Endothelial cell of hepatic sinusoid (primary cell): ENCODE data around the gene TRIM41.
"Not testable (repeated sequence)": the region's sequence is repeated elsewhere in the genome, so short reads cannot be mapped to it uniquely, and the experiment has no call there.

Experiments used
- in situ Hi-C: cut with HindIII; loops from 2 replicates; pipeline ENCODE4 v1.10.0; 2017; ENCODE audit warnings: low sequenced_read_pairs

TRIM41 gene

DNA sequence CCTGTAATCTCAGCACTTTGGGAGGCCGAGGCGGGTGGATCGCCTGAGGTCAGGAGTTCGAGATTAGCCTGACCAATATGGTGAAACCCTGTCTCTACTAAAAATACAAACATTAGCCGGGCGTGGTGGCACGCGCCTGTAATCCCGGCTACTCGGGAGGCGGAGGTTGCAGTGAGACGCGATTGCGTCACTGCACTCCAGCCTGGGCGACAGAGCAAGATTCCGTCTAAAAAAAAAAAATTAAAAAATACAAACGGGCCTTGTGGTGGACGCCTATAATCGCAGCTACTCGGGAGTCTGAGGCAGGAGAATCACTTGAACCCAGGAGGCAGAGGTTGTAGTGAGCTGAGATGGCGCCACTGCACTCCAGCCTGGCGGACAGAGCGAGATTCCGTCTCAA, 14.1 kb upstream of the TRIM41 start:
- in situ Hi-C loops = not testable (repeated sequence)

DNA sequence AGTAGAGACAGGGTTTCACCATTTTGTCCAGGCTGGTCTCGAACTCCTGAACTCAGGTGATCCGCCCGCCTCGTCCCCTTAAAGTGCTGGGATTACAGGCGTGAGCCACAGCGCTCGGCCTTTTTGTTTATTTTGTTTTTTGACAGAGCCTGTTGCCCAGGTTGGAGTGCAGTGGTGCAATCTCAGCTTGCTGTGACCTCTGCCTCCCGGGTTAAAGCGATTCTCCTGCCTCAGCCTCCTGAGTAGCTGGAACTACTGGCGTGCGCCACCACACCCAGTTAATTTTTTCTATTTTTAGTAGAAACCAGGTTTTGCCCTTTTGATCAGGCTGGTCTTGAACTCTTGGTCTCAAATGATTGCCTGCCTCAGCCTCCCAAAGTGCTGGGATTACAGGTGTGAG, 12.9 kb upstream of the TRIM41 start:
- in situ Hi-C loops = not testable (repeated sequence)

DNA sequence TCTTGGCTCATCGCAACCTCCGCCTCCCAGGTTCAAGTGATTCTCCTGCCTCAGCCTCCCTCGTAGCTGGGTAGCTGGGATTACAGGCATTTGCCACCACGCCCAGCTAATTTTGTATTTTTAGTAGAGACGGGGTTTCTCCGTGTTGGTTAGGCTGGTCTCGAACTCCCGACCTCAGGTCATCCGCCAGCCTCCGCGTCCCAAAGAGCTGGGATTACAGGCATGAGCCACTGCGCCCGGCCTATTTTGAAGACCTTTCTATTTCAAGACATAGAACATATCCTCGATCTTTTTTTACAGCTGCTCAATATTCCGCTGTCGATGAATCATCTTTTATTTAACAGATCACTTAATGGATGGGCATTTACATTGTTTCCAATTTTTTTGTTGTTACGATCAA, 12.4 kb upstream of the TRIM41 start:
- in situ Hi-C loops = not testable (repeated sequence)

DNA sequence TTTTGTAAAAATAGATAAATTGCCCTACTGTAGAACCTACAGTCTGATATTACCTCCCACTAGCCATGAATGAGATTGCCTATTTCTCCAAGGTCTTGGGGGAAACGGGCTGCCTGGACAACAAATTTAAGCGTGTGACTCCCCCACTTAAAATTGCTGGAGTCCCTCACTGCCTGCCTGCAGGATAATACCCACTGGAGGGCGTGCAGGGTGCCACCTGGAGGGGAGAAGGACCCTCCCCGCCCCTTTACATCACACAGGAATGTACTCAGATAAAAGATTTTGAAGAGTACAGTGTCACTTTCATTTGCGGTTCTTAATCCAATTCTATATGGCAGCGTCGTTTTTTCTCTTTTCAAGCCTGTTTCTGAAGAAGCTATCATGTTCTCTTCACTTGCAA, 11.9 kb upstream of the TRIM41 start:
- in situ Hi-C loops = no loop called here

DNA sequence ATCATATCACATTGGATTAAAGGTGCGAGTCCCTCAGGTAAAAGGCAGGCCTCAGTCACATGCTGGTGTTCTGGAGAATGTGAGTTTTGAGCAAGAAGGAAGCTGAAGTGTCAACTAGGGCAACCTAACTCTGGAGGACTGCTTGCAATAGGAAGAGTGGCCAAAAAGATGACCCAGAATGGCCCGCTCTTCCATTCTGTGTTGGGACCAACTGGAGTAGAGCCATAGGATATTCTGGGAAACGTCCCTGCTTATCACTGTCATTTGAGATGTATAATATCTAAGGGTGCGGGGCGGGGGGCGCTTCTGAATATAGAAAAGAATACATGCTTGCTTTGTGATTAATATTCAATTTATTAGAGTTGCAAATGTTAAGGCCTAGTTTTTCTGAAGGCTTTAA, 11.0 kb upstream of the TRIM41 start:
- in situ Hi-C loops = no loop called here

DNA sequence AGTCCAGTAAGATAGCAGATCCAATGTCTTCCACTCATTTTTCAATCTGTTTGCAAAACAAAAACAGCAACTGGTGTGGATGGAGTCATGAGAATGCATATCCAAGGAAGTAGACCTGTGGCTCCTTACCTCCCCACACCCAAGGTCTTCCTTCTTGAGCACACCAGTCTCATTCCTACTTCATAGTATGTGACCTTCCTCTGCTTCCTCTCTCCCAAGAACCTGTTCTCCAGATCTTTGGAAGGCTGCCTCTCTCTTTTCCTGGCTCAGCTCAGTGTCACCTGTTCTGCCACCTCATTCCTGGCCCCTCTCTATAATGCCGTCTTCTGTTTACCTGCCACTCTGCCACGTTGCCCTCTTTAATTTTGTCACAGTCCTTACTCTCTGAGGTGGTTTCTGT, 10.1 kb upstream of the TRIM41 start:
- in situ Hi-C loops = no loop called here

DNA sequence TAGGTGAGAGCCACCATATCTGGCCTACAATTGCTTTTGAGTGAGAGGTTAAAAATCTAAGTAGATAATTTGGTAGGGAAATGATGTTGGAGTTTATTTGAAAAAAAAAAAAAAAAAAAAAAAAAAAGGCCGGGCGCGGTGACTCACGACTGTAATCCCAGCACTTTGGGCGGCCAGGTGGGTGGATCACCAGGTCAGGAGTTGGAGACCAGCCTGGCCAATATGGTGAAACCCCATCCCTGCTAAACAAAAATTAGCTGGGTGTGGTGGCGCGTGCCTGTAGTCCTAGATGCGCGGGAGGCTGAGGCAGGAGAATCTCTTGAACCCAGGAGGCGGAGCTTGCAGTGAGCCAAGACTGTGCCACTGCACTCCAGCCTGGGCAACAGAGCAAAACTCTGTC, 8.8 kb upstream of the TRIM41 start:
- in situ Hi-C loops = not testable (repeated sequence)

DNA sequence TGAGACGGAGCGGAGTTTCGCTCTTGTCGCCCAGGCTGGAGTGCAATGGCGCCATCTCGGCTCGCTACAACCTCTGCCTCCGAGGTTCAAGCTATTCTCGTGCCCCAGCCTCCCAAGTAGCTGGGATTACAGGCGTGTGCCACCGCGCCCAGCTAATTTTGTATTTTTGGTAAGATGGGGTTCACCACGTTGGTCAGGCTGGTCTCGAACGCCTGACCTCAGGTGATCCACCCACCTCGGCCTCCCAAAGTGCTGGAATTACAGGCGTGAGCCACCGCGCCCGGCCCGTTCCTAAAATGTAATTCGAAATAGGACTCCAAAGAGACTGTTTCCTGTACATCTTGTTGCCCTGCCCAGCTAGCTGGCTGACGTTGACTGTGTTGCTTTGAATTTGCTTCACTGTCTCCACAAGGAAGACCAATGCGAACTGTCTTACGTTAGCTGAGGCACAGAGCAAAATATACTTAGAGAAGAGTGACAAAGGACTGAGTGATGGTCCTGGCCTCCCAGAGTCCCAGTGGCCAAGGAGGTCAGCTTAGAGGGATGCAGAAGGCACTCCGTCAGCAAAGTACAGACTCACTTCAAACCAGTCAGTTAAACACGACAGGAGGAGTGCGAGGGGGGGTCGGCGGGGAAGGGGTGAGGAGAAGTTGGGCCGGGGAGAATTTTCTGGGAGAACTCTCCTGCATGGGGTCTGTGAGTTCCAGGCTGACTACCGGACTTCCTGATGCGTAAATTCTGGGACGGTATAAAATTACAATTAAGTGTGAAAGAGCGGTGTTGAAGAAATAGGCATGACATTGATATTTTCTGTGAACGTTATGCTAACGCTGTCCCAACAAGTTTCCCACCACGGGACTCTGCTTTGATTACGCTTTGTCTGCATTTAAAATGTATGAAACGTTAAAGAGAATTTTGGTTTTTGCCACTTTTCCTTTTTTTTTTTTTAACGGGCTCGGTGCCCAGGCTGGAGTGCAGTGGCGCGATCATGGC, 6.8 kb upstream of the TRIM41 start:
- in situ Hi-C loops = no loop called here

DNA sequence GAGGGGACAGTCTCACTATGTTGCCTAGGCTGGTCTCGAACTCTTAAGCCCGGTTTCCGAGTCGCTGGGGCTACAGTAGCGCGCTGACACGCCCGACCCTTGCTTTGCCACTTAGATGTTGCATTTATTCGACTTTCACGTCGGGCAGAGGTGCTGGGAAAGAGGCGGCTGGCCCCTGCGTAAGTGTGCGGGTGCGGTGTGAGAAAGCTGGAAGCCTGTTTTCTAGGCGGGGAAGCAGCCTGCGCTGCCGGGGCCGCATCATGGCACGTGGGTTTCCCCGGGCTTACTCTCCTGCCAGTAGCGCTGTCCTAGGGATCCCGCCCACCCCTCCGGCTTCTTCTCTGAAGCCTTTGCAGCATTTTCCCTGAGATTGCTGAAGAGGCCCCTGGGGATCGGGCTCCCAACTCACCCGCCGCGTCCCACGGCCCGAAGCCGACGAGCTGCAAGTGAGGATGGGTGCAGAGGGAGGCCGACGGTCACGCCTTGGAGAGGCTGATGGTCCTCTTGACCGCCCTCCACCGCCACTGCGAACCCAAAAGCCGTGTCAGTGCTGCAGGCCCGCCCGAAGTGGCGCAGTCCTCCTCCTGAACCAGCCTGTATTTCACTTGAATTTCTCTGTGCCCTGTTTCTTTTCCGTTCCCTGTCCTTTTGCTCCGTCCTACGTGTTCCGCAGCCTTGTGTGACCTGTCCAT, 5.8 kb upstream of the TRIM41 start:
- in situ Hi-C loops = no loop called here

DNA sequence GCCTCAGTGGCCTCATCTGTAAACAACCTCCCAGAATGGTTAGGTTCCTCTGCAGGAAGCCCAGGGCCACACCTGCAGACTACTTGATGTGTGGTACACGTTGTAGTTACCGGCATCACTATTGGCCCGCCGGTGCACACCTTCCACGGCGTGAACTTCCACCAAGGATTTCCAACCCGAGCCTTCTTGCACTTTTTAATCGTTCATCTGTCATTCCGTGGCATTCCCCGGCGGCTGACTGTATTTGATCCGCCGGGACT, 5.3 kb upstream of the TRIM41 start:
- in situ Hi-C loops = no loop called here

DNA sequence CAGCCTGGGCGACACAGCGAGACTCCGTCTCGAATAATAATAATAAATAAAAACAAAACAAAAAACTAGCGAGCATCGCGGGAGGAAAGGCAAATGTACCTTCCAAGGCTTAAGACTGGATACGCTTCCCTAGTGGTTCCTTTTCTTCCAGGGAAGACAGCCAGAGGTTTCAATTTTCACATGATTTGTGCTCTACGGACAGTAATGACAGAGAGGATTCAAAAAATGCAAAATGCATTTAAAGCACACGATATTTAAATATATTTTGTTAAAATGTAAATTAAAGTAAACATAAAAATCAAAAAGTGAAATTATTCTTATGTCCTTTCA, 4.3 kb upstream of the TRIM41 start:
- in situ Hi-C loops = no loop called here

DNA sequence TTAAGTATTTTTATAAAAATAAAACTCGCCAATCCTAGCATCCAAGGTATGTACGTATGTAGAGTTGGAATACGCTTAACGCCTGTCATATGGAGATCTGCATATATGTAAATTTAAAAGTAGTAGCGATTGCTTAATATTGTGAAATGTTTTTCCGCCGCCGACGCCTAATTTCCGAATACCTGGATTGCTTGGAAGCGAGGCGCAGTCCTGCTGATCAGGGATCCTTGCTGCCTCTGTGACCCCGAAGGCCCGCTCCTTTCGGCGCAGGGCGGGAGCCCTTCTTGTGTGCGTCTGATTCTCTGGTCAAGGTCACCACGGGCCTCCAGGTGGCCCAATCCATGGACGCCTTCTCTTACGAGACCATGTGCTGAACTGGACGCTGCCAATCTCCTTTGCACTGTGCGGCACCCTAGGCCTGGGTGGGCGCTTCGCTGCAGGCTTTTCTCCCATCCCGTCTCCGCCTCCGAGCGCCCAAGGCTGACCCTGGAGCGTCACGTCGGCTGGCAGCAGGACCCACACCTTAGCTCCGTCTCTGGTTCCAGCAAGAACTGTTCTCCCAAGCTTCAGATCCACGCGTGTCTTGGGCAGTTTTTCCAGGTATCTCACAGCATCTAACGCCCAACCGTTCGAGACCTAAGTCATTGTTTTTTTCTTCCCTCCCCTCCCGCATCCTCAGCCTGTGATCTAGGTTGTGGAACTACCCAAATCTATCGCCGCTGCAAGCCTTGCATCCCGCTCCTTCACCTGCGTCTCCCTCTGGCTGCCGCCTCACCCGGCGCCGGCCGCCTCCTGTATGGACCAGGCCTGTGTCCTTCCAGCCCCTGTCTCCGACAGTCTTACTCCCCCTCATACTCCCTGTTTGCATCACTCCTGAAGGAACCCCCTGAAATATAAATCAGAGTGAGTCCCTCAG, 3.6 kb upstream of the TRIM41 start:
- in situ Hi-C loops = no loop called here

DNA sequence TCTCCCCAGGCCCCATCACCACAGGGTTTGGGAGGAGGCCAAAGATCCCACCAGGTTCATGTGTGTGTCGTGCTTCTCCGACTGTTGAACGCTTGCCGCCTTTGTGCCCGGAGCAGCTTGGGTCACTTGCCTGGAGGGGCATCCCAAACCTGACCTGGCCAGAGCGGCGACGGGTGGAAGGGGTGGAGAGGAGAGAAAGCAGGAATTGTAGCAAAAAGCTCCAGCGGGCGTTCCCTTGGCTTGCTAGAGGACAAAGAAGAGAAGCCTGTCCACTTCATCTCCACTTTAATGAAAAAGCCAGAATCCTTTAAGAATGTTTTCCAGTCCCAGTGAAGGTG, 2.9 kb upstream of the TRIM41 start:
- in situ Hi-C loops = no loop called here

DNA sequence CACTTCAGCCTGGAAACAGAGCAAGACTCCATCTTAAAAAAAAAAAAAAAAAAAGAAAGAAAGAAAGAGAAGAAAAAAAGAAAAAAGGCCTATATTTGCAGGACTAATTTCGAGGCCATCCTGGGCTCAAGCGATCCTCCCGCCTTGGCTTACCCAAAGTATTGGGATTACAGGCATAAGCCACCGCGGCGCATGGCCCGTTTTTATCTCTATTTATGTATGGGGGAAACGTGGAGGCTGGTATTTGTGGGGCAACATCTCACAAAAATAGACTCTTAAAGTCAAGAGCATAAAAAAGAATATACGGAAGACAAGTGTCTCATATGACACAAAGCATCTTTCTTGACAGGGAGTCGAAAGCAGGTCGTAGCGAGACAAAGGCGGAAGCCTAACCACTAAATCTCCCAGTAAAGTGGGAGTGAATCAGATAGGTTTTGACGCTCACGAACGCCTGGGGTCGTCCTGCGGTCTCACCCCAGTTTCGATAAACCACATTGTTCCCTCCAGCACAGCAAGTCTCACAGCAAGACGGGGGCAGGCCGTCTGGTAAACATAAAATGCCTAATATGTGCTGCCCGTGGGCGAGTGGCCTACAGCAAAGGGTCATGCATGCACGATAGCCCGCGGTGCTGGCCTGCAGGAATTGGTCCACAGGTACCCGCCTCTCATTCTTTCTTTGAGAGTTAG, 1.8 kb upstream of the TRIM41 start:
- in situ Hi-C loops = no loop called here

DNA sequence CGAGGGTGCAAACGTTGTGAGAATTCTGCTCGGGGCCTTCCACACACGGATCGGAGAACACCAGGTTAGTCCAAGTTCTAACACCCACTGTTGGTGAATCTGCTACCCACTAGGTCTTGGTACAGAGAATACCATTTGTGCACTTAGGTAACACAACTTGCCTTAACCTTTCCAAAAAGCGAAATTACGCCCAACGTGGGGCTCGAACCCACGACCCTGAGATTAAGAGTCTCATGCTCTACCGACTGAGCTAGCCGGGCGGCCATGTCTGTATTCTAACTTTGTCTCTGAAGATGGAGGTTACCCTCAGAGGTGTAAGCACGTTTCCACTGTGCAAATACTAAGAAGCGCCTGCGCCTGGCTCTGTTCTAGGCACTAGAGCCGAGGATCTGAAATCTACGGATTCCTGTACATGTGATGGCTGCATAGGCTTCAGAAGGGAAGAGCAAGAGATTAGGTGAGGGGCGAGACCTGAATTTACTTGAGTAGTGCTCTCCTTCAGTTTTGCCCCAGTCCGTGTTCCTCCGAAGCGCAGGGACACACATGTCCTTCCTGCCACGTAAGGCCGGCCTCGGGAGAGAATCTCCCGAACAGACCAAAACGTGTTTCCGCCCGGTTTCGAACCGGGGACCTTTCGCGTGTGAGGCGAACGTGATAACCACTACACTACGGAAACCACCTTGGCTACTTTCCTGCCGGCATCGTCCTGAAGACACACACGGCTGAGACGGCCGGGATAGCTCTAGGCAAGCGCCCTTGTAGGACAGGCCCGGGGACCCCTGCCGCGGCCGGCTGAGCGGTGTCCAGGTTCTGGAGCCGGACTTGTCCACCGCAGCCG, 1.1 kb upstream of the TRIM41 start:
- in situ Hi-C loops = no loop called here

DNA sequence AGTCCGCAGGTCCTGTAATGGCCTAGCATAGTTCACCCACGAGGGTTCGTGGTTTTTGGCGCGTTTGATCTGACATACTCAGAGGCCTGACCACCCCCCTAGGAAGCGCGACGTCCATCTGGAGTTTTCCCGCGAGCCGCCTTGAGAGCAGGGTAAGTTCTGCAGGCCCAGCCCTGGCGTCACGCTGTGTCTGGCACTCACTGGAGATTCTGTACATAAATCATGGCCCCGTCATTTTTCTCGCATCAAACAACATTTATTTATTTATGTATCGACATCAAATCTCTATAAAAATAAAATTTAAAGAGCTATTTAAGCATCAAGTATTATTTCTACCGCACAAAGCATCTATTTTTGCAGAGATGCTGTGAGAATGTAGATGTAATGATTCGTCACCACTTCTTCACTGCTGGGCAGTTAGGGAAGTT, 437 bp upstream of the TRIM41 start:
- in situ Hi-C loops = no loop called here

DNA sequence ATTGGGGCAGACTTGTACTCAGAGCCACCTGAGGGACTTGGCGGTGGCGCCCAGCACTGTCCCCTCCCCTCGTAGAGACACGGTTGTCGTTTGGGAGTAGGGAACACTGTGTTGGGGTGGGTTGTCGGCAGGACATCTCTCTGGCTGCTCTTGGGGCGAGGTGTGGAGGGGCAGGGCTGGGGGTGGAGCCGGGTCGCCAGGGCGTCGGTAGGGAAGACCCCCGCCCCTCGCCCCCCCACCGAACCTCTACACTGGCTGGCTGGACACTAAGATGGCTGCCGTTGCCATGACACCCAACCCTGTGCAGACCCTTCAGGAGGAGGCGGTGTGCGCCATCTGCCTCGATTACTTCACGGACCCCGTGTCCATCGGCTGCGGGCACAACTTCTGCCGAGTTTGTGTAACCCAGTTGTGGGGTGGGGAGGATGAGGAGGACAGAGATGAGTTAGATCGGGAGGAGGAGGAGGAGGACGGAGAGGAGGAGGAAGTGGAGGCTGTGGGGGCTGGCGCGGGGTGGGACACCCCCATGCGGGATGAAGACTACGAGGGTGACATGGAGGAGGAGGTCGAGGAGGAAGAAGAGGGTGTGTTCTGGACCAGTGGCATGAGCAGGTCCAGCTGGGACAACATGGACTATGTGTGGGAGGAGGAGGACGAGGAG, 778 bp downstream of the TRIM41 start:
- in situ Hi-C loops = no loop called here

DNA sequence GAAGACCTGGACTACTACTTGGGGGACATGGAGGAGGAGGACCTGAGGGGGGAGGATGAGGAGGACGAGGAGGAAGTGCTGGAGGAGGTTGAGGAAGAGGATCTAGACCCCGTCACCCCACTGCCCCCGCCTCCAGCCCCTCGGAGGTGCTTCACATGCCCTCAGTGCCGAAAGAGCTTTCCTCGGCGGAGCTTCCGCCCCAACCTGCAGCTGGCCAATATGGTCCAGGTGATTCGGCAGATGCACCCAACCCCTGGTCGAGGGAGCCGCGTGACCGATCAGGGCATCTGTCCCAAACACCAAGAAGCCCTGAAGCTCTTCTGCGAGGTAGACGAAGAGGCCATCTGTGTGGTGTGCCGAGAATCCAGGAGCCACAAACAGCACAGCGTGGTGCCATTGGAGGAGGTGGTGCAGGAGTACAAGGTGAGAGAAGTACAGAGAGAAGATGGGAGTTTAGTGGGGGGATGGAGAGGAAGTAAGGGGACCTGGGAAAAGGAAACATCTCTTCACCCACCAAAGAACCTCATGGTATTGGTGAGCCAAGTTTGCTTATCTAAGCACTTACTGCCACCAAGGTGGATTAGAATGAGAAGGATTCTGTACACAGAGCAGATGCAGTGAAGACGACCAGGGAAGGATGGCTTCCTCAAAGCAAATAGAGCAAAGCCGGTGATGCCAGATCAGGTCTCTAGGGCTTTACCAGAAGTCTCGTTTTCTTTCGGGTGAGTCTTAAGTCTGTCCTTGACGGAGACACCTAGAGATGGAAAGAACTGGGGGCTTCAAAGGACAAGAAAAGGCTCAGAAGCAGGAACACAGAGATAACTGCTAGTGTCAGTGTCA, 1.5 kb downstream of the TRIM41 start:
- in situ Hi-C loops = no loop called here

DNA sequence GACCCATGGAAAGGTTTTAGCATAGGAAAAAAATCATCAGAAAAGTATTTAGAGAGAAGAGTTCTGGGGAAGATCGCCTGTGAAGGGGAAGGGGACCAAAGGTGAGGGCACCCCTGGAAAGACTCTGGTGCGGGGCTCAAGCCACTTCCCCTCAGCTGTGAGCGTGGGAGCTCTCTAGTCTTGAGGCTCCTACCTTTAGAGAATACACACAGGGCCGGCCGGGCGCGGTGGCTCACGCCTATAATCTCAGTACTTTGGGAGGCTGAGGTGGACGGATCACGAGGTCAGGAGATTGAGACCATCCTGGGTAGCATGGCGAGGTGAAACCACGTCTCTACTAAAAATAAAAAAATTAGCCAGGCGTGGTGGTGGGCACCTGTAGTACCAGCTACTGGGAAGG, 6.9 kb downstream of the TRIM41 start:
- in situ Hi-C loops = no loop called here
